Fibroblast of skin of right quadriceps (primary cell): ENCODE results near the gene STK10.
"Not testable (repeated sequence)": the region's sequence is repeated elsewhere in the genome, so short reads cannot be mapped to it uniquely, and the experiment has no call there.

Source experiments
- DNase-seq: peaks from one replicate; pipeline ENCODE4 v3.0.0-alpha.2; 2013

STK10 gene

DNA sequence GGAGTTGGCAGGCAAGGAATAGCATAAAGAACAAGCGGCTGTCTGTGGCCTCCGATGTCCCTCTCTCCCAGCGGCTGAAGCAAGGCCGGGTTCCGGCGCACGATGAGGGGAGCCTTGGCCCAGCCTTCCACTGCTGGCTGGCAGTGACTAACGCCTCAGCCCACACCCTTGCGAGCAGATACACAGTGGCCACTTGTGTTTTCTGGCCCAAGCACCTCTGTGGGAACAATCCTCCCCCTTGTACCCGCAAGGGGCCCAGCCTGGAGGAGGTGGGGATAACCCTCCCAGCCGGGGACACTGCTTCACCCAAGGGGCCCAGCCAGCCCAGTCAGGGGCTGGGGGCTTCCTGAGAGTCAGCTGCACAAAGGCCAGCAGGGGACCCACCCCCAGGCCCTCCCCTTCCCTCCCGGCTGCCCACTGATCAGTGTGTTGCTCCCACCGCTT is 23.2 kb downstream of the STK10 start:
- DNase-seq, result no peak

DNA sequence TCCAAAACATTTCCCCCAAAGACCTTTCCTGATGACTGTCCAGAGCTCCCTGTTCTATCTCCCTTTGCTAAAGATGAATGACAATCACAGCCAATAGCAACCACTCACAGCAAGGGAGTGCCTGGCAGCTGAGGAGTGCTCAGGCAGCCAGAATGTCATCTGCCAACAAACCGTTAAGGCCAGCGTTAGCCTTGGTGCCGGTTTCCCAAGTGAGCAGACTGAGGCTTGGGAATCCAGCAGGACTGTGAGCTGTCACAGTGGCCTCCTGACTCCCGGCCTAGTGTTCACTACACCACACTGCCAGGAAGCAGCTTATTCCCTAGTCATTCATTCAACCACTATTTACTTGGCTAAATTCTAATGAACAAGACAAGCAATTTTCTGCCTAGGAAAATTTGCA is 24.7 kb downstream of the STK10 start:
- DNase-seq, result no peak

DNA sequence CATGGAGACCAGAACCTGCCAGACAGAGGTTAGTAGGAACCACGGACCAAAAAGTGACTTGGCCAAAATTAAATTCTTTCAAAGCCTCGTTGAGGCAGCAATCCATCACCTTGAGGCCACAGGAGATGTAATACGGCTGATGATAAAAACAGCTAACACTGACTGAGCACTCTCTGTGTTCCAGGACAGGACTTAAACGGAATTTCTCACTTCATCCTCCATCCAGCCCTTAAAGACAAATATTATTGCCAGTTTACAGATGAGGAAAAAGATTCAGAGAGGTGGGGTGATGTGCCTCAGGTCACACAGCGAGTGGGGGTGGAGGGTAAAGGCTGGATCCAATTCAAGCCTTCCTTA is 25.1 kb downstream of the STK10 start:
- no peak for DNase-seq

DNA sequence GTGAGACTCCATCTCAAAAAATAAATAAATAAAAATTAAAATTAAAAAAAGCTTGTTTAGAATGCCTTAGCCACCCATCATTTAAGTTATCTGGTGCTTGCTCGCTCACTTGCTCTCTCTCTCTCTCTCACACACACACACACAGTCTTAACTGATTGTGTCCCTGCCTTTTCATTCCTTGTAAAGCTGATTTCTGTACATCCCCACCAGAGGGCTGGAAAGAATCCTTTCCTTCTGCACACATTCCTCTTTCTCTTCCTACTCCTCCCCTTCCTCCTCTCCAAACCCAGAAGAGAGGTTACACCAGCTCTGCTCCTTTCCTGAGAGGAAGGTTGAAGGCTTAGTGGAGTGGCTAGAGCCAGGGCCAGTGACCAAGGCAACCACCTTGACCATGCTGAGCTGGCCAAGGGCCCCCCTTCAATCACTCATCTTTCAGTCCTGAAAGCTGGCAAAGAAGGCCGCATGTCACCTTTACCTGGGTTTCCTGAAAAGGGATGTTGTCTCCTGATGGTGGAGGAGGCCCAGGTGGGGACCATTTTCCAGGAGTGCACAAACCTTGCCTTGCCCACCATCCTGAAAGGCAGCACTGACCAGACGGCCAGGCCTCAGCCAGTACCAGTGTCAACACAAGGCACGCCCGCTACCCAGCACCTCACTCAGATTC is 25.6 kb downstream of the STK10 start:
- DNase-seq, result peak; percentile 38

DNA sequence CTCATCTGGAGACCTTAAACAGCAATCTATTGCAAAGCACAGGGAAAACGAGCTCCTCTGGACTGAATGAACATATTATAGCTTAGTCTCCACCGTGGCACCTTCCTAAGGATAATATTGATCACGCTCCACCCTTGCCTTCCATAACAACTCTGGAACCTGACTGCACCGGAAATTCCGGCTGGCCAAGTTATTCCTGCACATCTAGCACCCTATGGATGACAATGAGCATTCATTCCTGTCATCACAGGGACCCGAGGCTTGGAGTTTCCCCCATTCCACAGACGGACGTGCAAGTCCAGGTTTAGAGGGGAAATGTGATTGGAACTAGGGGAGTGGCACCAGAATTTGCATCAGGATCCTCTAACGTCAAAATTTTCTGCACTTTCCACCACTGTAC is 27.5 kb downstream of the STK10 start:
- no peak for DNase-seq

DNA sequence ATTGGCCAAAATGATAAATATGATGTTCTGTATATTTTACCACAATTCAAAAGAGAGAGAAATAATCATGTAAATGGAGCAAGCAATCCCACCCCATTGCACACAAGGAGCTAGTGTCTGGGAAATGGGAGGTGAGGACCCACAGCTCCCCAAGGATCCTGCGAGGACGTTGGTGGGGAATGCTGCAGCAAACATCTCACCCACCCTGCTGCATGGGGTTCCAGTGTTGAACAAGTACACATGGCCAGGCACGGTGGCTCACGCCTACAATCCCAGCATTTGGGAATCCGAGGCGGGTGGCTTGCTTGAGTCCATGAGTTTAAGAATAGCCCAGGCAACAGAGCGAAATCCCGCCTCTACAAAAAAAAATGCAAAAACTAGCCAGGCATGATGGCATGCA is 29.0 kb downstream of the STK10 start:
- no peak for DNase-seq

DNA sequence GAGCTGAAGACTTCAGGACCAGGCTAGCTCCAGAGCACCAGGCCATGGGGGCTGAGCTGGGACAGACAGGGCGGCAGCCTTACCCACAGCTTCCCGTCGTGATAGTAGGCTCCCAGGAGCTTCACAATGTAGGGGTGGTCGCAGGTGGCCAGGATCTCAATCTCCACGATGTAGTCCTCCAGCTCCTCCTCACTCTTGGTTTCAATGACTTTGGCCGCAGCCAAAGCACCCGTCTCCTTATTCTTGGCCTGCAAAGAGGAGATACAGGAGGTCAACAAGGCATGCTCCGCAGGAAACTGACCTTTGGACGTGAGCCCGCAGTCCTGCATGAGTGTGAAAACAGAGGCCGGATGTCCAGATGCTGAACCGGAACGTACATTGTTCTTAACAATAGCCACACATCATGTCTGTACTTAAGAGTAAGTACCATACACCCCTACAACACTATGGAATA is 31.5 kb downstream of the STK10 start:
- no peak for DNase-seq

DNA sequence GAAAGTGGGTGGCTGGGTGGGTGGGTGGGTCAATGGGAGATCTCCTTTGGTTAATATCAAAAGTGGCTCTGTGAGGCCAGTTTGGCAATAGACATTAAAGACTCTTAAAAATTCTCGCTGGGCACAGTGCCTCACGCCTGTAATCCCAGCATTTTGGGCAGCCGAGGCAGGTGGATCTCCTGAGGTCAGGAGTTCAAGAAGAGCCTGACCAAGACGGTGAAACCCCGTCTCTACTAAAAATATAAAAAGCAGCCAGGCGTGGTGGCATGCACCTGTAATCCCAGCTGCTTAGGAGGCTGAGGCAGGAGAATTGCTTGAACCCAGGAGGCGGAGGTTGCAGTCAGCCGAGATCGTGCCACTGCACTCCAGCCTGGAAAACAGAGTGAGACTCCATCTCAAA is 32.9 kb downstream of the STK10 start:
- DNase-seq, result not testable (repeated sequence)

DNA sequence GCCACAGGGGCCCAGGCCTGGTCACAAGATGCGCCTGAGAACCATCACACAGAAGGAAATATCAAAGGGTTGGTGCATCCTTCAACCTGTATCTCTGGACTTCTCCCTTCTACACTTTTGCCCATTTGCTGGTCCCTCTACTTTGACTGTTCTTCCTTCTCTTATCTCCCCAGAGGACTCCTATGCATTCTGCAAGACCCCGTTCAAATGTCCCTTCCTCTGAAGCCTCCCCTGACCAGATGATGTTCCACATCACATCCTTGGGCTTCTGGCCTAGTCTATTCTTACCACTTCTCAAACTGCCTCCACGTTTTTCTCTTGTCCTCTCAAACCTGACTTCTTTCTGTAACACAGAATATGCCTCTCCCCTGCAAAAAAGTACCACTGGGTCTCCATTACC is 34.3 kb downstream of the STK10 start:
- no peak for DNase-seq

DNA sequence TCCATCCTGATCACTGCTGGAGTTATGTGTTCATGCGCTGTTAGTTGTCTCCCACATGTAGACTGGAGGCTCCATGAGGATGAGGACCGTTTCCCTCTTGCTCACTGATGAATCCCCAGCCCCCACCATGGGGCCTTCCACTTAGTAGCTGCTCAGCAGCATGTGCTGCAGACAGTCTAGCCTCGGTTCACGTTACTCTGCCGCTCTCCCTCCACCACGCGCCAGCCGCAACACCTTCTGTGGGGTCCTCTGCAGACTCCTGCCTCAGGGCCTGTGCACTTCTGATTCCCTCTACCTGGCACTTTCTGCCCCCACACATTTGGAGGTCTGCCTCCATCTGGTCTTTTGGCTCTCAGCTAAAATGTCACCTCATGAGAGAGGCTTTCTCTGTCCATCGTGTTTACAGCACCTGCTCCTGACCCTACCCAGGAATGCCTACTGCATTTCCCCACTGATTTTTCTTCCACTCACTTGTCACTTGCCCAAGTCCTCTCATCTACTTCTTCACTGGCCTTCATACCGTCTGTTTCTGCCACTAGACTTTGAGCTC is 36.3 kb downstream of the STK10 start:
- DNase-seq, result no peak

DNA sequence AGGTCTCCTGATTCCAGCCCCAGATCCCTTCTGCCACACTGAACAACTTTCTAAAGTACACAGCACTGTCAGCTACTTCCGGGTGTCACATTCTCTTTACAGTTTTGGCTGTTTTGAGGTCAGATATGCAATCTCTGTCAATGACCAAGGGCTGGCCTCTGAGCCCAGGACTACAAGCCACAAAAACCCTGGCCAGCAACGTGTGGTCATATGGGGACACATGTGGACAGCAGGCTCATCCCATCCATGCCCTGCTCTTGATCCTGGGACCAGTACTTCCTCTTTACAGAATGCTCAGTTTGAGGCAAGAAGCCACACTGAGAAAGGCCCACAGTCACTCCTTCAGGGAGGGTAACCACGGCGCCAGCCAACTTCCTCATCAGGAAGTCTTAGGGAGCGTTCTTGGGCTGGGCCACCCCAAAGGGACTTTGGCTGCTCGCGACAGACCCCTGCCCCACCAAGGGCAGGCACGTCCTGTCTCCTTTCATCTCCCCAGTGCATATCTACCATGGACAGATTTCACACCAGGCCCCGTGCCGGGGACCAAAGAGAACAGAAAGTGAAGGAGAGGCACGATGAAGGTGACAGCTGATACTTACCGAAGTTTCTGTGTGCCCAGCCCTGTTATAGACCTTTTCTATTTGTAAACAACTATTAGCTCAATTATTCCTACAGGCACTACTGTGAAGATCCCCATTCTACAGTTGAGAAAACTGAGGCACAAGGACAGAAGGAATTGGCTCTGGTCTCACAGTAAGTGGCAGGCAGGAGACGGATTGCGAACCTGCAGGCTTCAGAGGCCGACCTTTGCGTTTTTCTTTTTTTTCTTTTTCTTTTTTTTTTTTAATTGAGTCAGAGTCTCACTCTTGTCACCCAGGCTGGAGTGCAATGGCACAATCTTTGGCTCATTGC is 37.3 kb downstream of the STK10 start:
- no peak for DNase-seq

DNA sequence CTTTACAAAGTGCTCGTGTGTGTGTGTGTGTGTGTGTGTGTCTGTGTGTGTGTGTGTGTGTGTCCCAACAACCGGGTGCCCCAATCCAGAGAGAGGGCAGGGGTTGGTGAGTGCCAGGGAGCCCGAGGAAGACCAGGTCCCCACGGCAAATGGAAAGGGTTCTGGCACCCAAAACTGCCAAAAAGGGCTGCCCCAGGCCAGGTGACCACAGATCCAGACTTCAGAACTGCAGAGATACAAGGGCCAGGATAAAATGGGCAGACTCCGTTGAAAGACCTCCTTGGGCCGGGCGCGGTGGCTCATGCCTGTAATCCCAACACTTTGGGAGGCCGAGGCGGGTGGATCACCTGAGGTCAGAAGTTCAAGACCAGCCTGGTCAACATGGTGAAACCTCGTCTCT is 38.5 kb downstream of the STK10 start:
- DNase-seq, result not testable (repeated sequence)

DNA sequence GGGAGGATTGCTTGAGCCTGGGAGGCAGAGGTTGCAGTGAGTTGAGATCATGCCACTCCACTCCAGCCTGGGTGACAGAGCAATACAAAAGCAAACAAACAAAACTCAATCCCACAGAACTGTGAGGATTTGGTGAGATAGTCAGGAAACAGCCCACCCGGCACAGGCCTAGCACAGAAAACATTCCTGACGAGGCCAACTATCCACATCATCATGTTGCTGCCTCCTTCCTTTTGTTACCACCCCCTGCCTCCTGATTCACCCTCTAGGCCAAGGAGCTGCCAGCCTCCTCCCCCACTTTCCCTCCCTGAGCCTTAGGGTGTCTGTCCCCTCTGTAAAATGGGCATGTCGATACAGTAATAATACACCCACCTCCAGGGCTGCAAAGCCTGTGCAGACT is 39.0 kb downstream of the STK10 start:
- DNase-seq, result peak; percentile 75

DNA sequence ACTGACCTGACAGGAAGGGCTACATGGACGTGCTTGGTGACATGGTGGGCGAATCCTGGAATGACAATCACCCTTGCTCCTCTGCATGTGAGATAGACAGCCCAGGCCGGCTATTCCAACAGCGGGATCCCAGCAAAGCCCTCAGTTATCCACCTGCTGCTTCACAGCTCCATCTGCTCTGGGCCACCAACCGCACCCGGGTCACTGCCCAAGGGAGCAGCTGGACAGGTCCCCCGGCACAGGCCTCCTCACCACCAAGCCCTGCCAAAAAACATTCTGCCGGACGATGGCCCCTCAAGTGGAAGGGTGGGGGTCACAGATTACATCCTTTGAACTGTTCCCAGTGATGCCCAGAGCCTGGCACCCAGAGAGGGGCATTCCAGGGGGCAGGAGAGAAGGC is 39.6 kb downstream of the STK10 start:
- no peak for DNase-seq

DNA sequence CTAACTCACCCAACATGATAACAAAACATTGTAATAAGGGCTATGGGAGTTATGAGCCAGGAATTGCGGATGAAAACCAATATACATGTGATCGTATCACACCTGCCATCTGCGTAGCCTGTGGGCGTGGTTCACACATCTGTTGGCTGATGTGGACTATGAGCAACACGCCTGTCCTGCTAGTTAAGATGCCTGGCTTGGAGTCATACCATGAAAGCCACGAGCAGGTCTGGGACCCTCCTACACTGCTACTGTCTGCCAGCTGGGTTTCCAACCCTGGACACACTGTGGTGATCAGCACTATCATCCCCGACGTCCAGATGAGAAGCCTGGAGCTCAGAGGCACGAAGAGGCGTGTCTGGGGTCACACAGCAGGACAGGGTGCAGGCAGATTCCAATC is 40.2 kb downstream of the STK10 start:
- DNase-seq, result no peak

DNA sequence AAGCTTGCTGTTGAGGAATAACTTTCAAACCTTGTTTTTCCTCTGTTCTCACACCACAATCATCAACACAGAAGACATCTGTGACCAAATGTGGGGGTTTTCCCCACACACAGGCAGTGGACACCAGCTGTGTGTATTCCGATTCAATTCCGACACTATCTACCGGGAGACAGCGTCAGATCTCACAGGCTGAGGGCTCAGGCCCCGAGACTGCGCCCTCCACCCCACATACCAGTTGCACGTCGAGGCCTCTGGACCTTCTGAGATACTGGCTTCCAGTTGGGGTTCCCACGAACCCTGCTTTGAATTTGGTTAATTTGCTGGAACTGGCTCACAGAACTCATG is 41.3 kb downstream of the STK10 start:
- no peak for DNase-seq

DNA sequence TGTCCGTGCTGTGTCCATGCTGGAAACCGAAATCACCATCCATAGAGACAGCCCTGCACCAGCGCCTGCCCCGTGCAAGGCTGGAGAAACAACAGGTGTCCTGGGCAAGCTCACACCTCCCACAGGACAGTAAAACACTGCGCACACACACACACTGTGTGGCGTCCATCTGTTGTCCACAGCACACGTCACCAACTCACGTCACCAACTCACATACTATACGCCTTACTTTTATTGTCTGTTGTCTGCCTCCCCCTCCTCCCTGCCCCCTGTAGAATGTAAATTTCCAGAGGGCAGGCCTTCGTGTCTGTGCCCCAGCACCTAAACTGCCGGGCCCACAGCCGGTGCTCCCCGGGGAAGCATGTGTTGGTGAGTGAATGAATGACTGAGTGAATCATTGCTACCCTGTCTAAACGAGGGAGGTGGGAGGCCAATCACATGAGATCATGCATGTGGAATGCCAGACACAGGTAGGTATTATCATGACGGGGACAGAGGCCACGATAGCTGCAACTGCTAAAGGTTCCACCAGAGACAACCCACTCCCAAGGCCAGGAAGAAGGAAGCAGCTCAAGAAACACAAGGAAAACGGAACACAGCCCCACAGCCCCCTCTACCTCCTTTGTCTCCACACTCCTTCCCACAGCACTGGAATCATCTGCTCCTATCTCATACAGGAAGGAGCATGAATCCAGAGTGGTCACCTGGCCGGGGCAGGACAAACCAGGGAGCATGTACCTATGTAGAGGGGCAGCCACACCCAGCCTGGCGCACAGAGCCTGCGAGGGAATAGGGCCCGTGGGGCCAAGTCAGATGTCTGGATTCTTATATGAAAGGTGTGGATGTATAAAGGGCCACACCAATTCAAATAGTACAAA is 41.9 kb downstream of the STK10 start:
- DNase-seq, result no peak

DNA sequence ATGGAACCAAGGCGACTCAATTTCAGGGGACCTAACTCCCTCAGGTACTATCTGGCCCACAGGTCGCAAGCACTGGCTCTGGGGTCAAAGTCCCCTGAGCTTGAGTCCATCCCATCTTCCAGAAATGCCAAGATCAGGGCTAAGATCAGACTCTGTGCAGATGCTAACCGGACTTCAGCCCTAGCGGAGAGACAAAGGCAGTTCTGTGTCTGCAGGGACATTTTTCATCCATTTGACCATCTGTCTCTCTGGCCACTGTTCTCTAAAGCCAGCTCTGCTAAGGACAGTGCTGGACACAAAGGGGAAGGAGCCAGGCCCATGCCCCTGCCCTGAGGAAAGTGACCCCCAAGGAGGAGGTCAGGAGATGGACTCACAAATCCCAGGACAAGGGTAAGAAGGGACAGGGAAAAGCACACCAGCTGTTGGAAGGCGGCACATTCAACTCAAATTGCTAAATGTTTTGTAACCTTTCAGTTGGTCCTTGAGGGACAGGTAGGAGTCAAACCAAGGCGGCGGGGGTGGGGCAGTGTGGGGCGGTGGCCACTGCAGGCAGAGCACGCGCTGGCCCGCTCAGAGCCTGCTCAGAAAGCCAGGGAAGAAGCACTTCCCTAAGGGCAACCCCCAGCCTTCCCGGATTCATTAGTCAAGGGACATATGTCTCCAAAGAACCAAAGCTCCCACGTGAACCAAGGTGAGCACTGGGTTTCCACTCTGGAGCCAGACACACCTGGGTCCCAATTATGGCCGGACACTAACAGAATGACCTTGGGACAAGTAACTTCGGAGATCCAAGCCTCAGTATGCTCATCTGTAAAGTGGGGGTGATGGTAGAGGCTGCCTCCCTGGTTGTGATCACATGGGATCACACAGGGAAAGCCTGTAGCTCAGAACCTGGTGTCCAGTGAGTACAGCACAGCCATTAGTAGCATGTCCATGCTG is 42.8 kb downstream of the STK10 start:
- no peak for DNase-seq

DNA sequence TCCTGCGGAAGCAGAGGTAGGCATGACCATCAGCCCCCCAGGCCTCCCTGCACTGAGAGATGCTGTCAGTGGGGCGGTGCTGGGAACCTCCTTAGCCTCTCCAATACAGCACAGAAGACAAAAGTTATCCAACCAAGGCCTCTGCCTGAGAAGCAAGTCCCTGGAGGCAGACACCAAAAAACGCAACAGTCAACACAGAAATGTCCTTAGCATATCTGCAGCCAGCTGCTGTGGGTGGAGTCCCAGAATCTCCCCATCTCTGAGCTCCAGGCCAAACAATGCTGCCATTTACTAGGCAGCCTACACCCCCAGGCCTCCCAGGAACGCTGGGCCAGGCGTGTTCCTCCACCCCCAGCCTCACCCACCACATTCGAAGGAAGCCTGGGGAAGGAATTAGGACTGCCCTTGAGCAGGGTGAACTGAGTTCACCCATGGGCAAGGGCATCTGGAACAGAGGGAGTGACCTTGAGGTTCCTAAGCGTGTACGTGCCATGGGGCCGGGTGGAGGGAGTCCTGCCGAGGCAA is 43.7 kb downstream of the STK10 start:
- no peak for DNase-seq

DNA sequence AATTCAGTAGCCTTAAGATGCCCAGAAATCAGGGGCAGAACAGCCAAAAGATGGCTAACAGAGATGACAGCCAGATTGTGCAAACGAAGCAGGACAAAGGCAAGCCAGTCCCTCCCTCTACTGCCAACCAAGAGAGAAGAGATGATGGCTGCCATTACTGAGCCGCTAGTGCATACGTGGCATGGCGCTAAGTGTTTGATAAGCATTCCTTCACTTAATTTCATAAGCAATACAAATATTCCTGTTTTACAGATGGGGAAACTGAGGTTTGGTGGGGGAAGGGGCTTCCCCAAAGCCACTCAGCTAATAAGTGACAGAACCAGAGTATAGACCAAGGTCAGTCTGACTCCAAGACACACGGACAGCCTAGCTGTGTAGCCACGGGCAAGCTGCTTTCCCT is 44.1 kb downstream of the STK10 start:
- DNase-seq, result no peak

DNA sequence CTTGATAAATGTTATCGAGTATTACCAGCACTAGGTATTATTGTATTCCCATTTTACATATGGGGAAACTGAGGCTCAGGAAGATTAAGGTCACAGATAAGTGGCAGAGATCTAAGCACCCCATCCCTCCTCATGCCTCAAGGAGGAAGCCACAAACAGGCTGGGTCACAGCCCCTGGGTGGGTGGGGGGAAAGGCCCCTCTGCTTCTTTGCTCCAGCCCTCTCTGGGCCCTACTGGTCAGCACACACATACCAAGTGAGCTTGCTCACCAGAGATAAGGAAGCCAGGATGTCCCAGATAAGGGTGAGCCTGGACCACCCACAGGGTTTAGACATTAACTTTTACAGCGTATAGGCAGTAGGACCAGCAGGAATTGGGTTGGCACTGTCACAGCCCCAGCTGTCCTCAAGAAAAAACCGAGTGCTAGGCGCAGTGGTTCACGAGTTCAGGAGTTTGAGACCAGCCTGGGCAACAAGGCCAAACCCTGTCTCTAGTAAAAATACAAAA is 45.3 kb downstream of the STK10 start:
- no peak for DNase-seq

DNA sequence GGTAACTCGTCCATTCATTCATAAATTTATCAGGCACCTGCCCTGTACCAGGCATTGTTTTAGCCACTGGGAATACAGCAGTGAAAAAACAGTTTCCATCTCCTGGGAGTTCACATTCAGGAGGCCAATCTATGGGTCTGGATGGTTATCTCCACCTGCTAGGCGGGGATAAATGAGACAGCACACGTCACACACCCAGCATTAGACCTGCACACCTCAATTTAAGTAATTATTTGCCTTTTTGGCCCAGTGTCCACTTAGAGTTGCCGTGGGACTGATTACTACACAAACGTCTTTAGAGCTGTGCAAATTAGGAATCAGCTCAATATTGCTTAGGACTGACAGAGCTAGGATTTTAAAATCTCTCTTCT is 46.1 kb downstream of the STK10 start:
- no peak for DNase-seq
